Coronary artery (tissue), 2 donors: ENCODE measurements around the gene PTPN22.

Experiments
- DNase-seq: peaks from one replicate; pipeline ENCODE4 v3.0.0-alpha.2; 2017; ENCODE audit warnings: low spot score
- H3K27ac ChIP-seq, 2 donors: fragments of 200-600 bp; sonication (generic); one replicate each; pipeline ENCODE4 v1.5.1; 2016 to 2019
- H3K4me3 ChIP-seq: fragments of 200-600 bp; sonication (generic); 2 replicates; pipeline ENCODE4 v1.5.1; 2016; ENCODE audit warnings: mild to moderate bottlenecking, moderate library complexity
- TF ChIP-seq, protein P1 (sequence below): fragments of 200-600 bp; sonication (generic); IDR thresholded peaks from one replicate; pipeline ENCODE4 v1.5.1; 2019; ENCODE audit warnings: antibody characterized with exemption

The PTPN22 gene

DNA sequence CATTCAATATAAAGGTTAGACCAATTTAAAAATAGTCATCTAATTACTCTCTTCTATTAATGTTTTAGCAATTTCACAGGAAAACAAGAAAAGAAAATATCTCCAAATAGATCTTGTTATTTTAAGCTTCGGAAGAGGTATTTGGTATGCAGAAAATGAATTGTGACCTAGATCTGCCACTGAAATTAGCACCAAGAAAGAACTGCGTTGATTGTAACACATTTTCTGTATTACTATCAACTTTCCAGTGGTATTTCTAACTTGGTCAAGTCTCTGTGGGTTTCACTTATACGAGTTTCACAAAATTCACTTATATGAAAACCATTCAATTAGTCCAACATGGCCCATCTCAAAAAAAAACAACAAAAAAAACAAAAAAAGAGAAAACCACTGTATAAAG is 71.0 kb downstream of the PTPN22 start:
- DNase-seq, result no peak
- no peak overlapping the region for H3K4me3 ChIP-seq

DNA sequence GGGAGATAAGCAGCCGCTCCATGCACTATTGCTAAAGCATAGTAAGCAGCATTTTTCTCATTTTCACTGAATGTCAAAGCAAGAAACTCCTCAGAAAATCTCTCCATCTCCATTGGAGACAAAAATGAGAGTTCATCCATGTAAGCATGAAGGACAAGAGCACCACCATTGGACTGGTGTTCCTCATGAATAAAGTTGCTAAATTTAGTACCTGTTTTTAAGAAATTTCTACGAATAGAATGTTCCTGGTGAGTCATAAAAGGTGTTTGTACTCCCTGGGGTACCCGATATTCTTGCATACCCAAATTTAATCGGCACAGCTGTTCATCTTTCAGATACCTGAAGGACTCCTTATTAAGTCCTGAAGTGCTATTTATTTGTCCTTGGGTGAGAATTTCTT is 74.0 kb downstream of the PTPN22 start:
- no peak overlapping the region for H3K27ac ChIP-seq
- no peak for DNase-seq
- H3K4me3 ChIP-seq, result no peak overlapping the region
- TF ChIP-seq, protein P1, sequence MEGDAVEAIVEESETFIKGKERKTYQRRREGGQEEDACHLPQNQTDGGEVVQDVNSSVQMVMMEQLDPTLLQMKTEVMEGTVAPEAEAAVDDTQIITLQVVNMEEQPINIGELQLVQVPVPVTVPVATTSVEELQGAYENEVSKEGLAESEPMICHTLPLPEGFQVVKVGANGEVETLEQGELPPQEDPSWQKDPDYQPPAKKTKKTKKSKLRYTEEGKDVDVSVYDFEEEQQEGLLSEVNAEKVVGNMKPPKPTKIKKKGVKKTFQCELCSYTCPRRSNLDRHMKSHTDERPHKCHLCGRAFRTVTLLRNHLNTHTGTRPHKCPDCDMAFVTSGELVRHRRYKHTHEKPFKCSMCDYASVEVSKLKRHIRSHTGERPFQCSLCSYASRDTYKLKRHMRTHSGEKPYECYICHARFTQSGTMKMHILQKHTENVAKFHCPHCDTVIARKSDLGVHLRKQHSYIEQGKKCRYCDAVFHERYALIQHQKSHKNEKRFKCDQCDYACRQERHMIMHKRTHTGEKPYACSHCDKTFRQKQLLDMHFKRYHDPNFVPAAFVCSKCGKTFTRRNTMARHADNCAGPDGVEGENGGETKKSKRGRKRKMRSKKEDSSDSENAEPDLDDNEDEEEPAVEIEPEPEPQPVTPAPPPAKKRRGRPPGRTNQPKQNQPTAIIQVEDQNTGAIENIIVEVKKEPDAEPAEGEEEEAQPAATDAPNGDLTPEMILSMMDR, result no peak

More for the DNA sequence above, 71.0 kb downstream of the PTPN22 start:
- H3K27ac ChIP-seq, result no peak overlapping the region
- TF ChIP-seq, protein P1, result no peak

DNA sequence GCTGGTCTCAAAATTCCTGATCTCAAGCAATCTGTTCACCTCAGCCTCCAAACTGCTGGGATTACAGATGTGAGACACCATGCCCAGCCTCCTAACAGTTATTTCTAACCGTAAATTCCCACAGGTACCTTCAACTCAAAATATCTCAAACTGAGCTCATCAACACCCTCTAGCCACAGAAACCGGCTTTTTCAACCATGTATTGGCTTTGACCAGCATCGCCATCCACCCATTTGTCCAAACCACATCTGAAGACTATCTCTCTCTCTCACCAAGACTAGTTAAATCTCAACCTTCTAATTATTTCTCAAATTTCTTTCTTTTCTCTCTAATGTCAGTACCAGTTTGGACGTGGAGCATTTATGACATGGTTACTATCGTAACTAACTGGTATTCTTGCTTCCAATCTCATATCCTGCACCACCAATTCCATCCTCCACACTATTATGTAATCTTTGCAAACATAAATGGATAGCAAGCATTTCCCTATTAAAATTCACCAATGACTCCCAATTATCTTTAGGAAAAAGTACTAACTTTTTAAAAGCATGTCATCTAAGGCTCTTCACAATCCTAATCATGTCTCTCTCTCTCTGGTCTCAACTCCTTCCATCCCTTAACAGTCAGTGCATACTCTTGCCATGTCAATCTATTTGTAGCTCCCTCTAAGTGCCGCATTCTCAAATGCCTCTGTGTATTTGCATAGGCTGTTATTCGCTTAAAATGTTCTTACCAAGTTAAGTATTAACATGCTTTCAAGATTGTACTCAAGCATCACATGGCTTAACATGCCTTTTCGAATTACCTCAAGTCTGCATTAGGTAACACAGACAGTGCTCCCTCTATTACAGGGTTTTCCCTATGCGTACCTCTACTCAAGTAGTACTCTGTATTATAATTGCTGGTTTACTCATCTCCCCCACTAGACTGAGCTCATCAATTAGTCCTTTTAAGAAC is 77.4 kb downstream of the PTPN22 start:
- TF ChIP-seq, protein P1, result no peak
- no peak overlapping the region for H3K27ac ChIP-seq
- DNase-seq, result no peak

DNA sequence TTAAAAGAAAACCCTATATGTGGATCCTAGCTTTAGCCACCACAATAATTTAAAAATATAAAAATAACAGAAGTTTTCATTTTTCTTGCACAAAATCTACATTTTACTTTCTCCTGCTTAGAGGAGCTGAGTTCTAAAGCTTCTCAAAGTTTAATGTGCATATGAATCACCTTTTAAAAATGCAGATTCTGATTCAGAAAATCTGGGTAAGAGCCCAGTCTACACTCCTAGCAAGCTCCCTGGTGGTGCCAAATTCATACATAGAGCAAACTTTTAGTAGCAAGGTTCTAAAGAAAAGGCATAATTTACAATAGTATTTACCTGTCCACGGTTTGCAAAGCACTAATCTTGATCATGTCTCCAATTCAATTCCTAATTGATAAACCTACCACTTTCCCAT is 78.5 kb downstream of the PTPN22 start:
- TF ChIP-seq, protein P1, result no peak

More for the DNA sequence above, 77.4 kb downstream of the PTPN22 start:
- no peak overlapping the region for H3K4me3 ChIP-seq

DNA sequence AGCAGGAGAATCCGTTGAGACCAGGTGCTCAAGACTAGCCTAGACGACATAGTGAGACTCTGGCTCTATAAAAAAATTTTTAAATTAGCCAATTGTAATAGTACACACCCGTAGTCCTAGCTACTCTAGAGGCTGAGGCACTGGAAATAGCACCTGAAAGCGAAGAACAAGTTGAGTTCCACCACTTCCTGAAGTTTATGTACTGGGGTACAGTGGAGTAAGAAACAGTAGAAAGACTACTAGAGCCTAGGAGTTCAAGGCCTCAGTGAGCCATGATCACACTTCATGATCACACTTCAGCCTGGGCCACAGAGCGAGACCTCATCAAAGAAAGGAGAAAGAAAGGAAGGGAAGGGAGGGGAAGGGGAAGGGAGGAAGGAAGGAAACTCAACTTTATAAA is 79.0 kb downstream of the PTPN22 start:
- H3K27ac ChIP-seq, result no peak overlapping the region
- no peak overlapping the region for H3K4me3 ChIP-seq
- TF ChIP-seq, protein P1, result no peak
- DNase-seq, result no peak

More for the DNA sequence above, 78.5 kb downstream of the PTPN22 start:
- Histone ChIP-seq H3K4me3 (no peak overlapping the region), H3K27ac (no peak overlapping the region)
- no peak for DNase-seq

DNA sequence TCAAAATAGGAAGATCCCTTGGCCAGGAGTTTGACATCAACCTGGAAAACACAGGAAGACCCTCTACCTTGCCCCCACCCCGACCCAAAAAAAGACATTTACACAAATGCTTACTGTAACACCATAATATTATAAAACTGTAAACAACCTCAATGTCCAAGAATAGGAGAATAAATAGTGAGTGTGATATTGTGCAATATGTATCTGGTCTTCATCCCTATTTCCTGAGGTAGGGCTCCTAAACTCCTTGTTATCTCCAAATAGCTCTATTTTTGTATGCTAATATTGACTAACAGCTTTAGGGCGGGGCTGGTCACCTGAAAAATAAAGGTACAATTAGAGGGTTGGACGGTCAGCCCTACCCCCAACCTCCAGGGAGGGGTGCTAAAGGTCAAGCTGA is 82.7 kb downstream of the PTPN22 start:
- Histone ChIP-seq H3K27ac (no peak overlapping the region), H3K4me3 (no peak overlapping the region)
- DNase-seq, result no peak
- TF ChIP-seq, protein P1, result no peak

DNA sequence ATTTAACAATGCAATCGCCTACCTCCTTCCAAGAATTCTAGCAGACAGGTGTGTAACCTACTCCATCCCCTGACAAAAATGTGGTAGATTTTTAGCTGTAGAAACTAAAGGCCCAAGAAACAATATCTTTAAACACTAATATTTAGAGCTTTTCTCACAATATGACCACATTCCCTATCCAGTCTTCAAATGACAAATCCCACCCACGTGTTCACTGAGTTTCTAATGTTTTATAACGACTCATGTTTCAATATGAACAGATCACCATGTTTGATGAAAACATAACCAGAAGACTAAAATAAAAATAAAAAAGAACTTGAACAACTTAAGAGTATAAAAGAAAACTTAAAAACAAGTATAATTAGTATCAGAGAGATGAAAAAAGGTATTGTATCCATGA is 83.8 kb downstream of the PTPN22 start:
- H3K4me3 ChIP-seq, result no peak overlapping the region
- no peak overlapping the region for H3K27ac ChIP-seq
- no peak for DNase-seq
- TF ChIP-seq, protein P1, result no peak
